A549 (cell line): ENCODE results near the gene RUNX1. TPM values are rescaled to one million over a fixed set of nuclear protein-coding genes. Genes with fewer than 3 reads are reported as not detected.

Experiments used
- ATAC-seq, 2 experiments: fragments of 200-7000 bp in 1 of 2; fragments of >200 bp in 1 of 2; cut with Nextera tagmentation in 1 of 2; cut with Tn5 transposase in 1 of 2; 3 replicates each; pipeline versions ENCODE4 v1.8.0 to v1.9.1; 2018 to 2020; ENCODE audit warnings: mild to moderate bottlenecking in 1 of 2, moderate library complexity in 1 of 2
- CTCF ChIA-PET: fragments of 300-600 bp; sonication (Branson Sonifier 250); formaldehyde crosslinking; extraction: SDS; loops from one replicate; lab custom pipeline; 2021; ENCODE audit warnings: antibody characterized with exemption, inconsistent platforms; lab: Yijun Ruan, JAX
- POLR2A ChIA-PET: fragments of 350-600 bp; formaldehyde crosslinking; extraction: SDS; loops from one replicate; lab custom pipeline; 2021; ENCODE audit warnings: antibody characterized with exemption, inconsistent platforms; lab: Yijun Ruan, JAX
- DNase-seq, 2 experiments: peaks; one replicate each; pipeline versions ENCODE4 v3.0.0 to v3.0.0-alpha.2; 2011 to 2016; ENCODE audit warnings: low read depth in 1 of 2, low spot score in 1 of 2
- FAIRE-seq: peaks from 2 replicates; lab custom pipeline; 2011; peaks lifted over from hg19 to GRCh38; lab: Jason Lieb, UNC
- H3K27ac ChIP-seq, 2 experiments: fragments of >200 bp; sonication (Bioruptor Twin); formaldehyde crosslinking; 3 replicates each; pipeline ENCODE4 v1.5.1; 2016 to 2017
- H3K4me1 ChIP-seq: fragments of >200 bp; sonication (Bioruptor Twin); formaldehyde crosslinking; 3 replicates; pipeline ENCODE4 v1.6.1; 2016
- H3K4me2 ChIP-seq: fragments of >200 bp; sonication (Bioruptor Twin); formaldehyde crosslinking; 3 replicates; pipeline ENCODE4 v1.6.1; 2016
- H3K4me3 ChIP-seq: fragments of >200 bp; sonication (Bioruptor Twin); formaldehyde crosslinking; 3 replicates; pipeline ENCODE4 v1.5.1; 2016
- H3K9me3 ChIP-seq: fragments of >200 bp; sonication (Bioruptor Twin); formaldehyde crosslinking; 3 replicates; pipeline ENCODE4 v1.6.1; 2016
- BHLHE40 ChIP-seq: IDR thresholded peaks from 2 replicates; pipeline ENCODE4 v1.6.1; 2012; ENCODE audit warnings: low read depth, low read length, inconsistent platforms
- CBX2 ChIP-seq: fragments of 200-600 bp; sonication (generic); IDR thresholded peaks from 2 replicates; pipeline ENCODE4 v1.6.1; 2016; ENCODE audit warnings: low read depth, mild to moderate bottlenecking, borderline replicate concordance
- CEBPB ChIP-seq, 2 experiments: fragments of >200 bp in 1 of 2; sonication (Bioruptor Twin) in 1 of 2; formaldehyde crosslinking in 1 of 2; IDR thresholded peaks; 2 replicates each; pipeline ENCODE4 v1.6.1; 2012 to 2016
- EHMT2 ChIP-seq: fragments of 200-600 bp; sonication (generic); IDR thresholded peaks from 2 replicates; pipeline ENCODE4 v1.6.1; 2016; ENCODE audit warnings: antibody characterized with exemption, low read depth, mild to moderate bottlenecking, moderate library complexity
- EP300 ChIP-seq, 2 experiments: fragments of >200 bp; sonication (Bioruptor Twin); formaldehyde crosslinking; IDR thresholded peaks; 2 replicates in 1 of 2; 3 replicates in 1 of 2; pipeline ENCODE4 v1.6.1; 2016 to 2017
- GATA3 ChIP-seq: IDR thresholded peaks from 2 replicates; pipeline ENCODE4 v1.6.1; 2012; ENCODE audit warnings: borderline replicate concordance
- HDAC2 ChIP-seq: fragments of 200-600 bp; sonication (generic); IDR thresholded peaks from 2 replicates; pipeline ENCODE4 v1.6.1; 2016
- HEYL ChIP-seq: fragments of 250-450 bp; sonication (Bioruptor Pico); IDR thresholded peaks from 2 replicates; pipeline ENCODE4 v1.8.0; 2021; ENCODE audit warnings: mild to moderate bottlenecking, moderate library complexity
- KDM1A ChIP-seq: fragments of 200-600 bp; sonication (generic); IDR thresholded peaks from 2 replicates; pipeline ENCODE4 v1.6.1; 2016; ENCODE audit warnings: low read depth, mild to moderate bottlenecking
- NFE2L2 ChIP-seq: fragments of 150-350 bp; conservative IDR thresholded peaks from 2 replicates; pipeline ENCODE4 v1.6.1; 2014; ENCODE audit warnings: low read length
- NPAS2 ChIP-seq: fragments of 250-450 bp; sonication (Bioruptor Pico); IDR thresholded peaks from 2 replicates; pipeline ENCODE4 v1.8.0; 2022; ENCODE audit warnings: mild to moderate bottlenecking, moderate library complexity, borderline replicate concordance
- NR3C1 ChIP-seq: fragments of >200 bp; sonication (Bioruptor Twin); formaldehyde crosslinking; IDR thresholded peaks from 3 replicates; pipeline ENCODE4 v1.6.1; 2017
- RAD21 ChIP-seq, 2 experiments: fragments of >200 bp in 1 of 2; sonication (Bioruptor Twin) in 1 of 2; formaldehyde crosslinking in 1 of 2; IDR thresholded peaks in 1 of 2; conservative IDR thresholded peaks in 1 of 2; 2 replicates in 1 of 2; 3 replicates in 1 of 2; pipeline ENCODE4 v1.6.1; 2012 to 2018; ENCODE audit warnings: inconsistent platforms in 1 of 2
- RFX5 ChIP-seq: fragments of 450-650 bp; IDR thresholded peaks from 2 replicates; pipeline ENCODE4 v1.7.1; 2014; ENCODE audit warnings: antibody characterized with exemption, mild to moderate bottlenecking, moderate library complexity
- TP53 ChIP-seq: fragments of 250-450 bp; sonication (Bioruptor Pico); IDR thresholded peaks from 2 replicates; pipeline ENCODE4 v1.5.0; 2021; ENCODE audit warnings: mild to moderate bottlenecking, moderate library complexity
- ZC3H11A ChIP-seq: fragments of 450-650 bp; IDR thresholded peaks from 2 replicates; pipeline ENCODE4 v1.6.1; 2014; ENCODE audit warnings: antibody characterized with exemption, mild to moderate bottlenecking
- ZFP36 ChIP-seq: fragments of 450-650 bp; IDR thresholded peaks from 2 replicates; pipeline ENCODE4 v1.6.1; 2014; ENCODE audit warnings: borderline replicate concordance; ENCODE audit not compliant: partially characterized antibody
- WGBS: methylation state at CpG from one replicate; pipeline ENCODE4 v1.1.6; 2017; ENCODE audit errors: missing lambda C conversion rate; 5-methylcytosine and 5-hydroxymethylcytosine counted together
- polyA plus RNA-seq, 4 experiments: library from polyadenylated mRNA; depleted of rRNA in 3 of 4; stranded (reverse); fragments of >200 nt; fragmentation: RNase III in 1 of 4; extraction: RNeasy Plus Mini Kit Qiagen cat#74134 plus additional on column Dnase treatment in 1 of 4; gene quantifications; 2 replicates in 3 of 4; 3 replicates in 1 of 4; pipeline ENCODE4 v1.2.3, GENCODE V29; 2011 to 2017
- TF ChIP-seq, protein P1 (sequence below): fragments of 250-450 bp; sonication (Bioruptor Pico); IDR thresholded peaks from 2 replicates; pipeline ENCODE4 v1.5.0; 2020; ENCODE audit warnings: low read depth, mild to moderate bottlenecking, moderate library complexity
- TF ChIP-seq, protein P2 (sequence below): fragments of 200-600 bp; sonication (generic); IDR thresholded peaks from 2 replicates; pipeline ENCODE4 v1.6.1; 2016; ENCODE audit warnings: antibody characterized with exemption, mild to moderate bottlenecking, moderate library complexity
- TF ChIP-seq, protein P3 (sequence below): fragments of 450-650 bp; IDR thresholded peaks from 2 replicates; pipeline ENCODE4 v1.6.1; 2014; ENCODE audit warnings: antibody characterized with exemption
- TF ChIP-seq, protein P4 (sequence below): IDR thresholded peaks from 2 replicates; pipeline ENCODE4 v1.6.1; 2012; ENCODE audit warnings: low read depth, borderline replicate concordance

RUNX1 gene
- polyA plus RNA-seq, 2 of the 4 experiments (the other 2 are of a cell fraction), result 5.5 TPM

DNA sequence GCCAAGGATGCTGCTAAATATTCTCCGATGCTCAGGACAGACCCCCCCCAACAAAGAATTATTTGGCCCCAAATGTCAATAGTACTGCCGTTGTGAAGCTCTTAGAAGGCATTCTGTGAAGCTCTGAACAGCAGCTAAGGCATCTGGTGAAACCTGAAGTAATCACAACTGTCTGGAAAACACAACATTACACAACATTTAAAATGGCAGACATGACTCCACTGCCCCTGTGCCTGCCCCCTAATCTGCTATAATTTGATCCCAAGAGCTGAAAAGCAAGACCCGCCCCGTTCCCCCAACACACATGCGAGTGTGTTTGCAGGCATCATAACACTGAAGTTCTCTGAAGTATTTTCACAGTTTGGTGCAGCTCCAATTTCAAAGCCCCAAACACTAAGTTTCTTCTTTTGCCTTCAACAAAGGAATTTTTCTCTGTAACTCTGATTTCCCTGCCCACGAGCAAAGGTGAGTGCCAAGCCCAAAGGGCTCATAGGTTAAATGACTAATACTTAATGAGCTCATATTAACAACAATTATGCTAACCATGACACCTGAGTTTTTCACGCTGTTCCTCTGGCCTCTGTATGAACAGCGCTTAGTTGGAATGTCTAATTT lies 251.1 kb downstream of the RUNX1 start:
- 94% methylated on average over 8 of the region's 8 CpGs for WGBS
- CTCF ChIA-PET, result interaction anchor here (1.2 to 1.8 kb wide), 2 partner anchors 52 to 54 kb away, joined by 3 to 11 read pairs; no protein-coding TSS in a partner anchor
- no peak for DNase-seq

DNA sequence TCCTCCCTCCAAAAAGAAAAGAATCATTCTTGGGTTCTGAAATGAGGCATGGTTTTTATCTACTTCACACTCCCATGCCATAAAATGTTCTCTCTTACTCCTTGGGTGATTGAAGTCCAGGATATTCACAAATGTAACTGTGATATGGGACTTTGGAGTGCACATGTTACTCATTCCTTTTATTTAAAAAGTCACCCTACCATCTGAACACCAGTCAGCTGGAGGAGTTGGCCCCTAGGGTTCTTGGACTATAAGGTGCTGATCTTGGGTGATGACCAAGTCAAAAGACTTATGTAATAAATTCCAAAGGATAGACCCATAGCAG lies 251.9 kb downstream of the RUNX1 start:
- DNase-seq (no peak), ATAC-seq (no peak), FAIRE-seq (no peak)
- peaks cover 81% of the 10 kb centered on the region for H3K4me1 ChIP-seq
- no peaks in the 10 kb centered on the region for H3K9me3 ChIP-seq
- peak overlapping the region; percentile 77 to 85 for H3K27ac ChIP-seq
- TF ChIP-seq HDAC2 (no peak), CBX2 (no peak), NPAS2 (CRISPR knock-in tag) (no peak), KDM1A (no peak), NR3C1 (no peak), RFX5 (no peak), TP53 (CRISPR knock-in tag) (no peak)
- TF ChIP-seq, protein P1, sequence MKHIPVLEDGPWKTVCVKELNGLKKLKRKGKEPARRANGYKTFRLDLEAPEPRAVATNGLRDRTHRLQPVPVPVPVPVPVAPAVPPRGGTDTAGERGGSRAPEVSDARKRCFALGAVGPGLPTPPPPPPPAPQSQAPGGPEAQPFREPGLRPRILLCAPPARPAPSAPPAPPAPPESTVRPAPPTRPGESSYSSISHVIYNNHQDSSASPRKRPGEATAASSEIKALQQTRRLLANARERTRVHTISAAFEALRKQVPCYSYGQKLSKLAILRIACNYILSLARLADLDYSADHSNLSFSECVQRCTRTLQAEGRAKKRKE, result no peak
- H3K4me3 ChIP-seq, result no peak overlapping the region
- CTCF ChIA-PET, result interaction anchor here (1.0 to 1.8 kb wide), 3 partner anchors 51 to 71 kb away, joined by 3 to 11 read pairs (median 3); no protein-coding TSS in a partner anchor
- POLR2A ChIA-PET, result interaction anchor here (3.6 kb wide), 1 partner anchor 91 kb away, joined by 14 read pairs; no protein-coding TSS in a partner anchor
- H3K4me2 ChIP-seq, result no peak overlapping the region

More for the DNA sequence above, 251.1 kb downstream of the RUNX1 start:
- POLR2A ChIA-PET, result interaction anchor here (1.2 kb wide), 1 partner anchor 89 kb away, joined by 3 read pairs; no protein-coding TSS in a partner anchor
- no peak for FAIRE-seq
- TF ChIP-seq ZFP36, result no peak
- TF ChIP-seq ZC3H11A, result no peak
- TF ChIP-seq EP300 (IDR thresholded peaks at IDR 0.05), result no peak
- TF ChIP-seq, protein P2, sequence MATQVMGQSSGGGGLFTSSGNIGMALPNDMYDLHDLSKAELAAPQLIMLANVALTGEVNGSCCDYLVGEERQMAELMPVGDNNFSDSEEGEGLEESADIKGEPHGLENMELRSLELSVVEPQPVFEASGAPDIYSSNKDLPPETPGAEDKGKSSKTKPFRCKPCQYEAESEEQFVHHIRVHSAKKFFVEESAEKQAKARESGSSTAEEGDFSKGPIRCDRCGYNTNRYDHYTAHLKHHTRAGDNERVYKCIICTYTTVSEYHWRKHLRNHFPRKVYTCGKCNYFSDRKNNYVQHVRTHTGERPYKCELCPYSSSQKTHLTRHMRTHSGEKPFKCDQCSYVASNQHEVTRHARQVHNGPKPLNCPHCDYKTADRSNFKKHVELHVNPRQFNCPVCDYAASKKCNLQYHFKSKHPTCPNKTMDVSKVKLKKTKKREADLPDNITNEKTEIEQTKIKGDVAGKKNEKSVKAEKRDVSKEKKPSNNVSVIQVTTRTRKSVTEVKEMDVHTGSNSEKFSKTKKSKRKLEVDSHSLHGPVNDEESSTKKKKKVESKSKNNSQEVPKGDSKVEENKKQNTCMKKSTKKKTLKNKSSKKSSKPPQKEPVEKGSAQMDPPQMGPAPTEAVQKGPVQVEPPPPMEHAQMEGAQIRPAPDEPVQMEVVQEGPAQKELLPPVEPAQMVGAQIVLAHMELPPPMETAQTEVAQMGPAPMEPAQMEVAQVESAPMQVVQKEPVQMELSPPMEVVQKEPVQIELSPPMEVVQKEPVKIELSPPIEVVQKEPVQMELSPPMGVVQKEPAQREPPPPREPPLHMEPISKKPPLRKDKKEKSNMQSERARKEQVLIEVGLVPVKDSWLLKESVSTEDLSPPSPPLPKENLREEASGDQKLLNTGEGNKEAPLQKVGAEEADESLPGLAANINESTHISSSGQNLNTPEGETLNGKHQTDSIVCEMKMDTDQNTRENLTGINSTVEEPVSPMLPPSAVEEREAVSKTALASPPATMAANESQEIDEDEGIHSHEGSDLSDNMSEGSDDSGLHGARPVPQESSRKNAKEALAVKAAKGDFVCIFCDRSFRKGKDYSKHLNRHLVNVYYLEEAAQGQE, result no peak
- no peak for TF ChIP-seq GATA3
- no peak for TF ChIP-seq CEBPB (IDR thresholded peaks at IDR 0.05)
- no peak for TF ChIP-seq NFE2L2
- no peak for TF ChIP-seq CBX2
- TF ChIP-seq BHLHE40, result no peak
- TF ChIP-seq, protein P3, sequence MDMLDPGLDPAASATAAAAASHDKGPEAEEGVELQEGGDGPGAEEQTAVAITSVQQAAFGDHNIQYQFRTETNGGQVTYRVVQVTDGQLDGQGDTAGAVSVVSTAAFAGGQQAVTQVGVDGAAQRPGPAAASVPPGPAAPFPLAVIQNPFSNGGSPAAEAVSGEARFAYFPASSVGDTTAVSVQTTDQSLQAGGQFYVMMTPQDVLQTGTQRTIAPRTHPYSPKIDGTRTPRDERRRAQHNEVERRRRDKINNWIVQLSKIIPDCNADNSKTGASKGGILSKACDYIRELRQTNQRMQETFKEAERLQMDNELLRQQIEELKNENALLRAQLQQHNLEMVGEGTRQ, result no peak
- TF ChIP-seq, protein P4, sequence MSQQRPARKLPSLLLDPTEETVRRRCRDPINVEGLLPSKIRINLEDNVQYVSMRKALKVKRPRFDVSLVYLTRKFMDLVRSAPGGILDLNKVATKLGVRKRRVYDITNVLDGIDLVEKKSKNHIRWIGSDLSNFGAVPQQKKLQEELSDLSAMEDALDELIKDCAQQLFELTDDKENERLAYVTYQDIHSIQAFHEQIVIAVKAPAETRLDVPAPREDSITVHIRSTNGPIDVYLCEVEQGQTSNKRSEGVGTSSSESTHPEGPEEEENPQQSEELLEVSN, result no peak
- TF ChIP-seq NPAS2 (CRISPR knock-in tag), result no peak
- no peak for TF ChIP-seq EHMT2
- no peak for TF ChIP-seq RAD21 (conservative IDR thresholded peaks at IDR 0.05 in 1 of 2, IDR thresholded peaks at IDR 0.05 in 1 of 2)
- no peak for TF ChIP-seq HEYL
- Histone ChIP-seq H3K27ac (peak overlapping the region in 1 of 2 experiments; percentile 85; a peak in 3 of 6 replicates), H3K4me3 (no peak overlapping the region), H3K4me1 (peaks cover 89% of the 10 kb centered on the region), H3K9me3 (no peaks in the 10 kb centered on the region), H3K4me2 (no peak overlapping the region)
- no peak for ATAC-seq
